A673 (cell line): ENCODE results near the gene F2.

Experiments used
- CTCF ChIP-seq: fragments of 300-800, 200-600 bp; sonication (generic); conservative IDR thresholded peaks from 2 replicates; pipeline ENCODE4 v1.5.1; 2017; ENCODE audit warnings: low read depth, mild to moderate bottlenecking, antibody characterized with exemption, low read length, moderate library complexity, mixed read lengths
- EZH2 ChIP-seq: fragments of 200-600 bp; sonication (generic); IDR thresholded peaks from 2 replicates; pipeline ENCODE4 v1.6.1; 2017; ENCODE audit warnings: borderline replicate concordance, low read depth, mild to moderate bottlenecking, mixed read lengths, antibody characterized with exemption, low read length; ENCODE audit not compliant: poor library complexity, severe bottlenecking

- no peak for TF ChIP-seq CTCF
- no peak for TF ChIP-seq EZH2
Measured at GRCh38 chr11:46678741-46679130, 40.3 kb upstream of the F2 start.
